ENCODE measurements around the gene CHID1.

CHID1 gene

DNA sequence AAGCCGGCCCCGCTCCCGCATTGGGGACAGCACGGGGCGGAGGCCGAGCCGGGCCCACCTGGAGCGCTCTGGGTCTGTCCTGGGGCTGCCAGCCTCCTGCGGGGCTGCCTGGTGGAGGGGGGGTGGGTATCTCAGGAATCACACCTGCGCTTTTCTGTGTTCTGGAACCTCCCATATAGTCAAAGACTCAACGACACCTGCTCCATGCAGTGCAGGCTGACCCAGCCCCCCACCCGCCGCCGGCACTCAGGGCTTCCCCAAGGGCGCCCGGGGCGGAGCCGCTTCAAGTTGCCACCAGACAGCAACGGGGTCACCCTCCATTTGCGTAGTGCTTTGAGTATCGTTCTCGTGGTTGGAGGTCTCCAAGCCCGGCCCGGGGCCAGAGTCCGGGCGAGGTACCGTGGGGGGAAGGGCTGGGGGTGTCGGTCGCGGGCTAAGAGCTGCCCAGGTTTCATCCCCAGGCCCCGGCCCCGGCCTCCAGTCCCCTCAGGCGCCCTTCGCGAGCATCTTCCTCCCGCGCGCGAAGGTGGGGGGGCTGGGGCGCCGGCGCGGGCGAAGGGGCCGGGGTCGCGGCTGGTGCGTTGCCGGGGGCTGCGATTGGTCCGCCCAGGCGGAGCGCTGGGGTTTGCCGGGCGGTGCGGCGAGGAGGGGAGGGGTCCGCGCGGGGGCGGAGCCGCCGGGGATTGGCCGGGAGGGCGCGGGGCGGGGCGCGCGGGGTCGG, 61.3 kb downstream of the CHID1 start:
- Histone ChIP-seq H3K4me3 (ENCODE audit: low read length) (peak overlapping the region; percentile 64), H2AFZ (ENCODE audit: low read depth, low read length) (no peak overlapping the region), H3K36me3 (ENCODE audit: insufficient read depth, low read length) (no peaks in the 10 kb centered on the region), H3K9me3 (ENCODE audit: low read length) (no peaks in the 10 kb centered on the region), H3K27me3 (ENCODE audit: insufficient read depth, low read length) (no peaks in the 10 kb centered on the region), H3K4me1 (ENCODE audit: insufficient read depth, low read length) (peaks cover 54% of the 10 kb centered on the region)

DNA sequence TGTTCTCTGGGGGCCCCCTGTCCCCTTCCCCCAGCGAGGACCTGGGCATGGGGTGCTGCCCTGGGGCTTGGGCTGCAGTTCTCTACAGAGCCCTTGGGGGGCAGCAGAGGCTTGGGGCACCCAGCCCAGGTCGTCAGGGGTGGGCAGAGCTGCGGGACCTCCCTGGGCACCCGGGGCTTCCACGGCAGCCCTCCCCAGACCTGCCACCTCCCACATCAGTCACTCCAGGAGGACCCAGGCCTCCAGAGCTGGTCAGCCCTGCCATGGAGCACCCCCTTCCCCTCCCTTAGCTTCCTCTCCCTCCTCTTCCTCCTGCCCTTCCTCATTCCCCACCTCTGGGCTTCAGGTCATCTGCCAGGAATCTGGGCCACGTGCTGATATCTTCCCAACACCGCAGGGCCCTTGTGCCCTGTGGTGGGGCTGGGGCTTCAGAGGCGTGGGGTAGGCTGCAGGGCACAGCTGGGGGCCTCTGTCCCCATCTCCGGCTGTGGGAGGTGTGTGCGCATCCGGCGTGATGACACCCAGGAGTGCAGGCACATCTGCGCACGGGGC, 62.2 kb downstream of the CHID1 start:
- Histone ChIP-seq H3K36me3 (ENCODE audit: insufficient read depth, low read length) (no peaks in the 10 kb centered on the region), H3K9me3 (ENCODE audit: low read length) (no peaks in the 10 kb centered on the region), H2AFZ (ENCODE audit: low read depth, low read length) (no peak overlapping the region), H3K27me3 (ENCODE audit: insufficient read depth, low read length) (no peaks in the 10 kb centered on the region), H3K4me3 (ENCODE audit: low read length) (no peak overlapping the region), H3K4me1 (ENCODE audit: insufficient read depth, low read length) (peaks cover 54% of the 10 kb centered on the region)

DNA sequence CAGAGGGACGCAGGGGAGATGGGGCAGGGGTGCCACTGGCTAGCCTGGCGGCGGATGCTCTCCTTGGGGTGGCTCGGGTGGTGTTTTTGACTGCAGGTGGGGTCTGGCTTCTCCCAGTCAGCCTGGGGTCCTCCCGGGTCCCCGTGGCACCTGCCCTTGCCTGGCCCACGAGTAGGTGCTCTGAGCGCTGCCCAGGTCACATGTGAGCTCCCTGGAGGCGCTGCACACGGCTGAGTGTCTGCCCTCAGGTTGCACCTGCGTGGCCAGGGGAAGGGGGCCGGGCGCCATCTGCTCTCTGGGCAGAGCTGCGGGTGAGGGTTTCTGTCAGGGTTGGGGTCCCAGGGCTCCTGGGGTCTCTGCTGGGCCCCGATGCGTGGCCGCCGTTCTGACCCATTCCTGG, 62.7 kb downstream of the CHID1 start:
- no peaks in the 10 kb centered on the region for H3K27me3 ChIP-seq (ENCODE audit: insufficient read depth, low read length)
- no peak overlapping the region for H2AFZ ChIP-seq (ENCODE audit: low read depth, low read length)
- H3K9me3 ChIP-seq (ENCODE audit: low read length): no peaks in the 10 kb centered on the region
- peaks cover 52% of the 10 kb centered on the region for H3K4me1 ChIP-seq (ENCODE audit: insufficient read depth, low read length)
- H3K4me3 ChIP-seq (ENCODE audit: low read length): no peak overlapping the region
- H3K36me3 ChIP-seq (ENCODE audit: insufficient read depth, low read length): no peaks in the 10 kb centered on the region

DNA sequence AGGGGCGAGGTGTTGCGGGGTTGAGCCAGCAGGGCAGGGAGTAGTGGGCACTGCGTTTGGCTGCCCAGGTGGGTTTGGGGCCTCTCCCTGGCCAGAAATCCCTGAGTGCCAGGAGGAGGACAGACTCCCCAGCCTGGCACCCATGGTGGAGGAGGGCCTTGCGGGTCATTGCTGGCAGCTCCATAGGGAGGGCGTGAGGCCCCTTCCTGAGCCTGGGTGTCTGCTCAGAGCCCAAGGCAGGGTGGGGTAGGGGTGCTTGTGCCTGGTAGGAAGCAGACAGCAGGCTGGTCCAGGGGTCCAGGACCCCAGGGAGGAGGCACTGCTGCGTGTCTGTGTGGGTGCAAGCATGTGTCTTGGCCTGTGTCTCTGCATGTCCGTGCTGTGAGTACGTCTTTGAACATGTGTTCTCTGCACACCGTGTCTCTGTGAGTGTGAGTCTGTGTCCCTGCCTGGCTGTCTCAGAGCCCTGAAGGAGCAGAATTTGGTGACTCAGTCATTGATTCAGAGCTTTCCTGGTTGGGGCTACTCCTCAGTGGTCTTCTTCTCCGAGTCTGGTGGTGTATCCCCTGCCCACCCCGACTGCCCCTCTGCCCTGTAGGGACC, 64.0 kb downstream of the CHID1 start:
- Histone ChIP-seq H3K4me3 (ENCODE audit: low read length) (no peak overlapping the region), H3K27me3 (ENCODE audit: insufficient read depth, low read length) (no peaks in the 10 kb centered on the region), H2AFZ (ENCODE audit: low read depth, low read length) (no peak overlapping the region), H3K4me1 (ENCODE audit: insufficient read depth, low read length) (peaks cover 51% of the 10 kb centered on the region), H3K9me3 (ENCODE audit: low read length) (no peaks in the 10 kb centered on the region), H3K36me3 (ENCODE audit: insufficient read depth, low read length) (no peaks in the 10 kb centered on the region)

GRCh38 chr11:845872-846495, 64.6 kb downstream of the CHID1 start:
- Histone ChIP-seq H3K27me3 (ENCODE audit: insufficient read depth, low read length) (no peaks in the 10 kb centered on the region), H3K36me3 (ENCODE audit: insufficient read depth, low read length) (peaks cover 3% of the 10 kb centered on the region), H3K4me3 (ENCODE audit: low read length) (no peak overlapping the region), H3K9me3 (ENCODE audit: low read length) (no peaks in the 10 kb centered on the region), H2AFZ (ENCODE audit: low read depth, low read length) (no peak overlapping the region), H3K4me1 (ENCODE audit: insufficient read depth, low read length) (peaks cover 50% of the 10 kb centered on the region)

GRCh38 chr11:844693-845644, 65.6 kb downstream of the CHID1 start:
- no peaks in the 10 kb centered on the region for H3K9me3 ChIP-seq (ENCODE audit: low read length)
- H3K4me3 ChIP-seq (ENCODE audit: low read length): no peak overlapping the region
- H3K4me1 ChIP-seq (ENCODE audit: insufficient read depth, low read length): peaks cover 50% of the 10 kb centered on the region
- peaks cover 14% of the 10 kb centered on the region for H3K36me3 ChIP-seq (ENCODE audit: insufficient read depth, low read length)
- H3K27me3 ChIP-seq (ENCODE audit: insufficient read depth, low read length): no peaks in the 10 kb centered on the region
- no peak overlapping the region for H2AFZ ChIP-seq (ENCODE audit: low read depth, low read length)

DNA sequence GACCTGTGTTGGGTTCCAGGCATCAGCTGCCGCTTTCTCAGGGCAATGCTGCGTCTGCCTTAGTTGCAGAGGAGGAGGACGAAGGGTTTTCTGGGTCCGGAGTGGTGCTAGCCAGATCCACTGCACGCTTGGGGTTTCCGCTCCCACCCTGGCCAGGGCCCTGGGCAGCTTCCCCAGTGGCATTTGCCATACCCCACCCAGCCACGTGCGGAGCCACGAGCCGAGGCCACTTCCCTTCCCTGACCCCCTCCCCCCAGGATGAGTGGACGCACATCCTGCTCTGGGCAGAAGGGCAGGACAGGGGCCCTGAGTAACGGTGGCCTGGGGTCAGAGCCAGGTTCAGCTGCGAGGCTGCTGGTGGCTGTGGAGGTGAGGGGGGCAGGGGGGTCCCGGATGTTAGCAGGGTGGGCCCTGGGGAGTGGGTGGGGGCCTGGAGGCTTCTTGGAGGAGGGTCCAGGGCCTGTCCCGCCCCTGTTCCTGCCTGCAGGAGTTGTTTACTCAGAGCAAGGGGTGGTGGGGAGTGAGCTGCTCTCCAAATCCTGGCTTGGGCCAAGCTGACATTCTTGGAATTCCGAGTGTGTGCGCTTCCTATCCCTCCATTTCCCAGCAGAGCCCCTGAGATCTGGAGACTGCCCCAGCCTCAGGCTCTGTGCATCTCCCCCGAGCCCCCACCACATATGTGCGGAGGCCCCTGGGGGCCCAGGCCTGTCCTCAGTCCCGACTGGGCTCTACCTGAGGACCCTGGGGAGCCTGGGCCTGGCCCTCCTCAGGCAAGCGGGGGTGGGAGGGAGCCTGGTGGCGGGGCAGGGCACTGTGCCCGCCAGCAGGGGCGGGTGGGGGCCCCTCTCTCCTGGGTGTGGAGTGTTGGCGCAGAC, 66.6 kb downstream of the CHID1 start:
- Histone ChIP-seq H3K27me3 (ENCODE audit: insufficient read depth, low read length) (no peaks in the 10 kb centered on the region), H3K4me3 (ENCODE audit: low read length) (peak overlapping the region; percentile 95), H3K9me3 (ENCODE audit: low read length) (no peaks in the 10 kb centered on the region), H3K36me3 (ENCODE audit: insufficient read depth, low read length) (peaks cover 23% of the 10 kb centered on the region), H2AFZ (ENCODE audit: low read depth, low read length) (no peak overlapping the region), H3K4me1 (ENCODE audit: insufficient read depth, low read length) (peaks cover 47% of the 10 kb centered on the region)

DNA sequence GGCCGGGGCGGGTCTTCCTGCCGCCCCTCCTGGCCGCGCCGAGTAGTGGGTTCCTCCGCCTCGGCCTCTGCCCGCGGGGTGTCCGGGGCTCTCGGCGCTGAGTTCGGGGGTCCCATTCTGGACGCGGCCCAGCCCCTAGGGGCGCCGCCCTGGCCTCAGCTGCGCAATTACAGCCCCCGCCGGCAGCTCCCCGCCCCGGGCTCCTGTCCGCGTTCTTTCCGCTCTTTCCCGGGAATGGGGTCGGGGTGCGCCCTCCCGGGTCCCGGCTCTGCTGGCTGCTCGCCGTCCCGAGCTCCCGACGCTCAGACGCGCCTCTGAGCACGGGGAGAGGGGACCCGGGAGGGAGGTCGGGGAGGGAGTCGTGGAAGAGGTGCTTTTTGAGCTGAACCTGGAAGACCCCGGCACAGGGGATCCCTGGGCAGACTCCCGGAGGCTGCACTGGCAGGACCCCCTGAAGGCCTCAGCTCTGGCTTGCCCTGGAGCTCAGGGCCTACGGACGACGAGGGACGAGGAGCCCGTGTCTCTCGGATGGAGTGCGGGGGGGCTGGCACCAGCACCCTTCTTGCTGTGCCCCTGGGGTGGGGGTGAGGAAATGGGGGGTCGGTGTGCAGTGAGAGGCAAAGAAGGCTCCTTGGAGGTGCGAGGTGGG, 67.4 kb downstream of the CHID1 start:
- Histone ChIP-seq H3K36me3 (ENCODE audit: insufficient read depth, low read length) (peaks cover 31% of the 10 kb centered on the region), H3K4me1 (ENCODE audit: insufficient read depth, low read length) (peaks cover 40% of the 10 kb centered on the region), H3K27me3 (ENCODE audit: insufficient read depth, low read length) (no peaks in the 10 kb centered on the region), H3K9me3 (ENCODE audit: low read length) (no peaks in the 10 kb centered on the region), H2AFZ (ENCODE audit: low read depth, low read length) (no peak overlapping the region), H3K4me3 (ENCODE audit: low read length) (peak overlapping the region; percentile 95)

- Histone ChIP-seq H3K36me3 (ENCODE audit: insufficient read depth, low read length) (peaks cover 37% of the 10 kb centered on the region), H3K4me1 (ENCODE audit: insufficient read depth, low read length) (peaks cover 40% of the 10 kb centered on the region), H2AFZ (ENCODE audit: low read depth, low read length) (peak within 1 kb of the TSS; percentile 96), H3K27me3 (ENCODE audit: insufficient read depth, low read length) (no peaks in the 10 kb centered on the region), H3K9me3 (ENCODE audit: low read length) (no peaks in the 10 kb centered on the region), H3K4me3 (ENCODE audit: low read length) (peak within 1 kb of the TSS; percentile 95)
Observed at GRCh38 chr11:842370-843002, 68.1 kb downstream of the CHID1 start, which contains the start of the genes POLR2L and TSPAN4. Gene POLR2L, minus strand, starts transcription at chr11:842529. Its CDS starts 21 bp downstream, at chr11:842508. Gene TSPAN4, plus strand, starts transcription at chr11:842852. Its CDS starts 7,453 bp downstream, at chr11:850305.

GRCh38 chr11:841981-842369, 68.6 kb downstream of the CHID1 start:
- Histone ChIP-seq H3K4me3 (ENCODE audit: low read length) (peak overlapping the region; percentile 95), H2AFZ (ENCODE audit: low read depth, low read length) (no peak overlapping the region), H3K4me1 (ENCODE audit: insufficient read depth, low read length) (peaks cover 40% of the 10 kb centered on the region)

GRCh38 chr11:839875-840617, 70.6 kb downstream of the CHID1 start:
- Histone ChIP-seq H3K36me3 (ENCODE audit: insufficient read depth, low read length) (peaks cover 54% of the 10 kb centered on the region), H2AFZ (ENCODE audit: low read depth, low read length) (no peak overlapping the region), H3K4me3 (ENCODE audit: low read length) (no peak overlapping the region)

More at GRCh38 chr11:841981-842369, 68.6 kb downstream of the CHID1 start:
- Histone ChIP-seq H3K36me3 (ENCODE audit: insufficient read depth, low read length) (peaks cover 42% of the 10 kb centered on the region), H3K27me3 (ENCODE audit: insufficient read depth, low read length) (no peaks in the 10 kb centered on the region), H3K9me3 (ENCODE audit: low read length) (no peaks in the 10 kb centered on the region)

More at GRCh38 chr11:839875-840617, 70.6 kb downstream of the CHID1 start:
- Histone ChIP-seq H3K27me3 (ENCODE audit: insufficient read depth, low read length) (no peaks in the 10 kb centered on the region), H3K9me3 (ENCODE audit: low read length) (no peaks in the 10 kb centered on the region), H3K4me1 (ENCODE audit: insufficient read depth, low read length) (peaks cover 30% of the 10 kb centered on the region)
